Activated T-cell treated with anti-CD3 and anti-CD28 coated beads for 1 hour (primary cell): ENCODE measurements around the gene GIPC3.
A peak's percentile ranks its signal among the peaks of the same experiment; 100 is the strongest.
"Not testable (repeated sequence)": the region's sequence is repeated elsewhere in the genome, so short reads cannot be mapped to it uniquely, and the experiment has no call there.

Experiments
- DNase-seq: peaks from one replicate; pipeline ENCODE4 v3.0.0-alpha.2; 2020; ENCODE audit warnings: low read depth

GIPC3 gene

DNA sequence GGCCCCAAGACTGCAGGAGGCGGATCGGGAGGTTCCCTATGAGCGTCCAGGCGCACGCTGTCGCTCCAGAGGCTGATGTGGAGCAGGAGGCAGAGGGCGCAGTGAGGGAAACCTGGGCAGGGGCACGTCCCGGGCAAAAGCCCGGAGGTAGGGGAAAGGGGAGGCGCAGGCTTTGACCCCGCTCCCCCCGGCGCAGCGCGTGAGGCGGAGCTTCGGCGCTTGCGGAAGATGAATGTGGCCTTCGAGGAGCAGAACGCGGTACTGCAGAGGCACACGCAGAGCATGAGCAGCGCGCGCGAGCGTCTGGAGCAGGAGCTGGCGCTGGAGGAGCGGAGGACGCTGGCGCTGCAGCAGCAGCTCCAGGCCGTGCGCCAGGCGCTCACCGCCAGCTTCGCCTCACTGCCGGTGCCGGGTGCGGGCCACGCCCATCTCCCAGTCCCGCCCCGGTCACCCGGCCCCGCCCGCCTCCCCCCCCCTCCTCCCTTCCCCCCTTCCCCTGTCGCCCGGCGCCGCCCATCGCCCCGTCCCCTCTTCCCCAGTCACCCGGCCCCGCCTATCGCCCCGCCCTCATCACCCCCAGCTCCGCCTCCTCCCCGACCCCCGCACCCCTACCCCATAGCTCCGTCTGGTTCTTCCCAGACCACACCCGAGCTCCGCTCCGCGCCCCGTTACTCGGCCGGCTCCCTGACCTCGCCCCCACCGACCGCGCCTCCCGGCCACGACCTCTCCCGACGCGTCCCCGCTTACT lies 8.4 kb upstream of the GIPC3 start:
- no peak for DNase-seq

DNA sequence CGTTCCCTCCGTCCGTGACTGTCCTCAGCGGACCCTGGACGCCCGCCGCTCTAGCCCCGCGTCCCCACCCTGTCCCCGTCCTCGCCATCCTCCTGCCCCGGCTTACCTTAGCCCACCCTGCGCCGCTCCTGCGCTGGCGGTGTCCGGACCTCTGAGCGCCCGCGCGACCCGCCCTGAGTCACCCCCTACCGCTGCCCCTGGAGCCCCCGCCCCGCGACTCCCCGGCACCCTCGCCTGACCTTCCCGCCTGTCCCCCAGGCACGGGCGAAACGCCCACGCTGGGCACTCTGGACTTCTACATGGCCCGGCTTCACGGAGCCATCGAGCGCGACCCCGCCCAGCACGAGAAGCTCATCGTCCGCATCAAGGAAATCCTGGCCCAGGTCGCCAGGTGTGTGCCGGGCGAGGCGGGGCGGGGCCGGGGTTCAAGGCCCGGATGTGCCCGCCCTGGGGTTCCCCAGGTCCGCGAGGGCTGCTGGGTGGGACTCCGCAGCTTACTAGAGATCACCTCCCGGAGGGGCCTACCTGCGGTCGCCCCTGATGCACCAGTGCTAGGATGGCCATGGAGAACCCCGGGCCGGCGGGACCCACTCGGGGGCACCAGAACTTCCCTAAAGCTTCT lies 7.4 kb upstream of the GIPC3 start:
- DNase-seq, result no peak

DNA sequence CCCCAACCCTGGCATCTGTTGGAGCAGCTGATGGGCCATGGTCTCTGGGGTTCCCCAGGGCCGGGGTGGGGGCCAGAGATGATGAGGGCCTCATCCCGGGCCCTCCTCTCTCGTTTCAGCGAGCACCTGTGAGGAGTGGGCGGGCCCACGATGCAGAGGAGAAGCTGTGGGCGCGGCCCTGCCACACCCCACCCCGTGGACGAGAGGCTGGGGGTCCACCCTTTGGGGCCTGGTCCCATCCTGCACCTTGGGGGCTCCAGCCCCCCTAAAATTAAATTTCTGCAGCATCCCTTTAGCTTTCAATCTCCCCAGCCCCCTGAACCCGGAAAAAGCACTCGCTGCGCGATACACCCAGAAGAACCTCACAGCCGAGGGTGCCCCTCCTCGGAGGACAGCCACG lies 6.9 kb upstream of the GIPC3 start:
- no peak for DNase-seq

DNA sequence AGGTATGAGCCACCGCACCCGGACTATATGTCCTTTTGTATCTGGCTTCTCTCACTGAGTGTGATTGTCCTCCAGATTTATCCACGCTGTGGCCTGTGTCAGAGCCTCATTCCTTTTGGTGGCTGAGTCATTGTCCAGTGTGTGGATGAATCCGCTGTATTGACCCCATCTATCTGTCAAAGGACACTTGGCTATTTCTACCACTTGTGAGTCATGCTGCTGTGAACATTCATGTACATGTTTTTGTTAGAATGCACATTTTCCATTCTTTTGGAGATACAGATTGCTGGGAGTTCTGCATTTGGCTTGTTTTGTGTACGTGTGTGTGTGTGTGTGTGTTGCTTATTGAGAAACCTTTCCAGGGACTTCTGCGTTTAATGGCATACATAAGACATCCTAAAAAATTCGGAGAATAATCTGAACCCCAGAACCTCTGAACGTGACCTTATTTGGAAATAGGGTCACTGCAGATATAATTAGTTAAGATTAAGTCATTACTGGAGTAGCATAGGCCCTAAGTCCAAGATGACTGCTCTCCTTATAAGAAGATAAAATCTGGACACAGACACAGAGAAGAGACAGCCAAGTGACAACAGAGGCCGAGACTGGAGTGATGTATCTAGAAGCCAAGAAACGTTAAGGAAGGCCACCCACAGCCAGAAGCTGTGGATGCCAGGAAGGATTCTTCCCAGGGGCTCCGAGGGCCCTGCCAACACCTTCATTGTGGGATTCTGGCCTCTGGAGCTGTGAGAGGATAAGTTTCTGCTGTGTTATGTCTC lies 4.9 kb upstream of the GIPC3 start:
- DNase-seq, result no peak

DNA sequence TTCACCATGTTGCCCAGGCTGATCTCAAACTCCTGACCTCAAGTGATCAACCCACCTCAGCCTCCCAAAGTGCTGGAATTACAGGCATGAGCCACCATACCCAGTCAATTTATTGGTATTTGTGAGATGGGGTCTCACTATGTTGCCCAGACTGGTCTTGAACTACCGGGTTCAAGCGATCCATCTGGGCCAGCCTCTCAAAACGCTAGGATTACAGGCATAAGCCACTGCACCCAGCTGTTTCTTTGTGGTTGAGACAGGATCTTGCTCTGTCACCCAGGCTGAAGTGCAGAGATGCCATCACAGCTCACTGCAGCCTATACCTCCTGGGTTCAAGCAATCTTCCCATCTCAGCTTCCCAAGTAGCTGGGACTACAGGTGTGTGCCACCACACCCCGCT lies 3.5 kb upstream of the GIPC3 start:
- not testable (repeated sequence) for DNase-seq

DNA sequence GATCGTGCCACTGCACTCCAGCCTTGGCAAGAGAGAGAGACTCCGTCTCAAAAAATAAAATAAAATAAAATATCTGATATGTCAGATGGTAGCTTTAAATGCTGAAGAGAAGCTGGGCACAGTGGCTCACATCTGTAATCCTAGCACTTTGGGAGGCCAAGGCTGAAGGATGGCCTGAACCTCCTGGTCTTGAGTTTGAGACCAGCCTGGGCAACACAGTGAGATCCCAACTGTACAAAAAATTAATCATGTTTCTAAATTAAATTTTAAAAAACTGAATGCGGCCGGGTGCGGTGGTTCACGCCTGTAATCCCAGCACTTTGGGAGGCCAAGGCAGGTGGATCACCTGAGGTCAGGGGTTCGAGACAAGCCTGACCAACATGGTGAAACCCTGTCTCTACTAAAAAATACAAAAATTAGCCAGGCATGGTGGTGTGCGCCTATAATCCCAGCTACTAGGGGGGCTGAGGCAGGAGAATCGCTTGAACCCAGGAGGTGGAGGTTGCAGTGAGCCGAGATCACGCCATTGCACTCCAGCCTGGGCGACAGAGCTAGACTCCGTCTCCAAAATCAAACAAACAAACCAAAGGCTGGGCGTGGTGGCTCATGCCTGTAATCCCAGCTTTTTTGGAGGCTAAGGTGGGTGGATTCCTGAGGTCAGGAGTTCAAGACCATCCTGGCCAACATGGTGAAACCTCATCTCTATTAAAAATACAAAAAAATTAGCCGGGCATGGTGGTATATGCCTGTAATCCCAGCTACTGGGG lies 1.1 kb upstream of the GIPC3 start:
- DNase-seq, result not testable (repeated sequence)

DNA sequence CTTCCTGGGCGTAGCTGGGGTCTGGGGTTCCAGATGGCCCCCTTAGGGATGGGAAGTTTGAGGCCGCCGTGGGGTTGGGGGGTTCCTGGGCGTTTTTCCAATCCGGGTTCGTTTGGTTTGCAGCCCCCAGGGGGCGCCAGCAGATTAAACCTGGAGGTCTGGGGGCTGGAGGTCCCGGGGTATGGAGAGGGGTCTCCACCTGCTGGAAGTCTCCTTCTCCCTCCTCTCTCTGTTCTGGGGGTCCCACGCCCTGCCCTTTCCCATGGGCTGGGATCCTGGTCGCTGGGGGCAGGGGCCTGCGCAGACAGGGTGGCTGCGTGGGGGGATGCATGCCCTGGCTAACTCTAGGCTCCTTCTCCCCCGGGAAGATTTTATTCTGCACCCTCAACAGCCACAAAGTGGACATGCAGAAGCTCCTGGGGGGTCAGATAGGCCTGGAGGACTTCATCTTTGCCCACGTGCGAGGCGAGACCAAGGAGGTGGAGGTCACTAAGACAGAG lies 899 bp downstream of the GIPC3 start:
- peak; percentile 46 for DNase-seq

DNA sequence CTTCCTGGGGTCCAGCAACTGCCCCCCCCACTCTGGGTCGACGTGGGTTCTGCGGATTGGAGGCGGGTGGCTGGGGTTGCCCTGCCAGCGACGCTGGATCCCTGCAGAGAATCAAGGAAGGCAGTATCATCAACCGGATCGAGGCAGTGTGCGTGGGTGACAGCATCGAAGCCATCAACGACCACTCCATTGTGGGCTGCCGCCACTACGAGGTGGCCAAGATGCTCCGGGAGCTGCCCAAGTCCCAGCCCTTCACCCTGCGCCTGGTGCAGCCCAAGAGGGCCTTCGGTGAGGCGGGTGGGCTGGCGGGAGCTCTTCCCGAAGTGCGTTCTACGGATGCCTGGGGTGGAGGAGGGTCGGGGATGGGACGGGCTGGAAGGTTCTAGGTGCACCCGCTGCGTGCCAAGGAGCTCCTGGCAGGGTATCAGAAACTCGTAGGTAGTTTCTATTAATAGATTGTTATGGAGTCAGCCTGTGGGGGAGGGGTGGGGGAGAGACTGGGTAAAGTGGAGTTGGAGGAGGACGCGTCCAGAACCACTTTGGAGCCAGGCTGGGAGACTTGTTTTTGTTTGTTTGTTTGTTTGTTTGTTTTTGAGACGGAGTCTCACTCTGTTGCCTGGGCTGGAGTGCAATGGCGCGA lies 1.5 kb downstream of the GIPC3 start:
- DNase-seq, result no peak

DNA sequence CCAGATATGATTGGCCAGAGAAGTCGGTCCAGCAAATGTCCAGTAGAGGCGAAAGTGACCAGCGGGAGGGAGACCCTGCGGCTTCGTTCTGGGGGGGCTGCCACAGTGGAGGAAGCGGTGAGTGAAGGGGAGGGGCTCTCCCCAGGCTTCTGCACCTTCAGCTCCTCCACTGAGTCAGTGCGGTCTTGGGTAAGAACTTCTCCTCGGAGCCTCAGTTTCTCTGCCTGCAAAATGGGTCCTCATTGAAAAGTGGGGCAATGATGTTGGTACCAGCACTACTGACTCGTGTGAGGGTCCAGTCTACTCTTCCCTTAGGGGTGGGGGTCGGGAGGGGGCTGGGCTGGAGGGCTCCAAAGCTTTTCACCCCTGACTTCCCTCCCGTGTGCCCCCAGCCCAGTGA lies 4.2 kb downstream of the GIPC3 start:
- no peak for DNase-seq

DNA sequence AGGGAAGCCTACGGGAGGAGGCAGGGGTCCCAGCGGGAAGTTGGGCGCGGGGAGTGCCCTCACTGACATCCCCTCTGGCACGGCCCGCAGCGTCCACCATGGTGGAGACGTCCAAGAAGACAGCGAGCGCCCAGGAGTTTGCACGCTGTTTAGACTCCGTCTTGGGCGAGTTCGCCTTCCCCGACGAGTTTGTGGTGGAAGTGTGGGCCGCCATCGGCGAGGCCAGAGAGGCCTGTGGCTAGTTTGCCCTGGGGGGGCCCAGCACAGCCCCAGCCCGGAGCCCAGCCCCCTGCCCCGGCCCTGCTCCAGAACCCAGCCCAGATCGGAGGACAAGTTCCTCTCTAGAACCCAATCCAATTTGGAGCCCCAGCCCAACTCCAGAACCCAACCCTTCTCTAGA lies 4.7 kb downstream of the GIPC3 start:
- DNase-seq, result no peak

DNA sequence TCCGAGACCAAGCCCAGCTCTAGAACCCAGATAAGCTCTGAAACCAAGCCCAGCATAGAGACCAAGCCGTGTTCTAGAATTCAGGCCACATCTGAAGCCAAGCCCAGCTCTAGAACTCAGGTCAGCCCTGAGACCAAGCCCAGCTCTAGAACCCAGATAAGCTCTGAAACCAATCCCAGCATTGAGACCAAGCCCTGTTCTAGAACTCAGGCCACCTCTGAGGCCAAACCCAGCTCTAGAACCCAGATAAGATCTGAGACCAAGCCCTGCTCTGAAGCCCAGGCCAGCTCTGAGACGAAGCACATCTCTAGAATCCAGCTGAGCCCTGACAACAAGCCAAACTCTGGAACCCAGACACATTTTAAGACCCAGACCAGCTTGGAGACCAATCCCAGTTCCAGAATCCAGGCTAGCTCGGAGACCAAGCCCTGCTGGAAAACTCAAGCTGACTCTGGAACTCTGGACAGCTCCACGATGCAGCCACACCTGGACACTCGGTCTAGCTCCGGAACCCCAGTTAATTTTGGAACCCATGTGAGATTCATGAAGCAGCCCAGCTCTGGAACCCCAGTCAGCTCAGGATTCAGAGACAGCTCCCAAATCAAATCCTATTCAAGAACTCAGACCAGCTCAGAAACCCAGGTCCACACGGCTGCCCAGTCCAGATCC lies 5.8 kb downstream of the GIPC3 start:
- DNase-seq, result no peak

DNA sequence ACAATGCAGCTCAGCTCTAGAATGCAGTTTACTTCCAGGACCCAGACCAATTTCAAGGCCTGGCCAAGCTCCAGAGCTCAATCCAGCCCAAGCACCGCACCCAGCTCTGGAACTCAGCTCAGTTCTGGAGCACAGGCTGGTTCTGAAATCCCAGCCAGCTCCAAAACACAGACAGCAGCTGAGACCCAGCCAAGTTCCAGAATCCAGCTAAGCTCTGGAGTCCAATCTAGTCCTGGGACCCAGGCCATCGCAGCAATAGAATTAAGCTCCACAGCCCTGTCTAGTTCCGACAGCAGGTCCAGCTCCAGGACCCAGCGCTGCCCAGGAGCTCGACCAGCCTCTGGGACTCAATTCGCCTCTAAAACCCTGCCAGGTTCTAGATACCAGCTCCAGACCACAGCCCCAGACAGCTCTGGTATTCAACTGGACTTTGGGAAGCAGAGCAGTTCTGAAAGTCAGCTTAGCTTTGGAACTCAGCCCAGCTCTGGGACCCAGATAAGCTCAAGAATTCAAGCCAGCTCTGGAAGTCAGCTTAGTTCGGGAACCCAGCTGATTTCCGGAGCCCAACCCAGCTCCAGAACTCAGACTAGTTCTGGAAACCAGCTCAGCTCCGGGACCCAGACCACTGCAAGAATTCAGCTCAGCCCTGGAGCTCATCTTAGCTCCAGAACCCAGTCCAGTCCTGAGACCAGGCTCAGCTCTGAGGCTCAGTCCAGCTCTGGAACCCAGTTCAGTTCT lies 6.8 kb downstream of the GIPC3 start:
- DNase-seq, result no peak

DNA sequence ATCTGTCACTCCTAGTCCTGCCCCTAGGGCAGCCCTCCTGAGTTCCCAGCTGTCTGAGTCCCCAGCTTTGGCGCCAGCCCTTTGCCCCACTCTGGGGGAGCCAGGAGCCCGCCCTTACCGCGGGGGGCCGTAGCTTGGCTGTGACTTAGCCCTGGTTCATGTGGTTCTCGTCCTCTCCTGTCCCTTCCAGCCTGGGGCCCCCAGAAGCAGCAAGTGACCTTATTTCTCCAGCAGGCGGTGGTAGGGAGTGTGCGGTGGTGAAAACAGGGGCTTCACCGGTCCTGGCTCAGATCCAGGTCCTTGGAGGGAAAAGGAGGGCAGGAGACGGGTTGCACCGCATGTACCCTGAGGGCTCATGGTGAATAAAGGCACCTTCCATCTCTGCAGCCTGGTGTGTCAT lies 7.9 kb downstream of the GIPC3 start:
- DNase-seq, result no peak

DNA sequence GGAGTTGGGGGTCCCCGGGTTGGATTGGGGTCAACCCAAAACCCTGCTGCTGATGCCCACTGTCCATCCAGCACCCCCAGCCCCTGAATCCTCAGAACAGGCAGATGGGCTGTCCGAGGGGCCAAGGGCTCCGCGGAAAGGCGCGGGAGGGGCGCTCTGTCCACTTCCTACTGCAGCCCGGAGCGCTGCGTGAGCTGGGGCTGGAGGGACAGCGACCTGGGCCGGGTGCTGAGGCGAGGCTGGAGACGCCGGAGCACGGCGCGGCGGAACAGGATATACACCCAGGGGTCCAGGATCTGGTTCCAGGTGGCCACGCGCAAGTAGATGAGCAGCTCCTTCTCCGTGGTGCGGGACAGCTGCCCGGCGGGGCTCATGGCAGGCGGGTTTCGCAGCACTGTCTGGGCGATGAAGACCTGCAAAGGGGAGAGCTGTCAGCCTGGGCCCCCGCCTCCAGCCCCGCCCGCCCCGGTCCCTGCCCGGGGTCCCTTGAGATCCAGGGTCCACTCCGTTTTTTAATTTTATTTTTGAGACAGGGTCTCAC lies 10.3 kb downstream of the GIPC3 start:
- no peak for DNase-seq

DNA sequence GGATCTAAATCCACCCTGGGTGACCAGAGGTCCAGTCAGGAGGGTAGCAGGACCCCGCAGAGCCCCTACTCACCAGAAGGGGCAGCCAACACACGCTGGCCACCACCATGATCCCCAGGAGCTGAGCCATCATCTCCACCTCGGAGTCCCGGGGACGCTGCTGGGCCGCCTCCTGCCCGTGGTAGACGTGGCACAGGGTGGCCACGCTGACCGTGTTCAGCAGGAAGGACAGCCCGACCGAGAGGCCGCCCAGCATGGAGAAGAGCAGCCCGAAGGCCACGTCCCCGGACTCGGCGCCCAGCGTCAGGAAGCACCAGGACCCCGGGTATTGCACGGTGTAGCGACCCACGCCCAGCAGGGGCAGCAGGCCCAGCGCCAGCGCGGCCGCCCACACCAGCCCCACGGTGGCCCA lies 14.5 kb downstream of the GIPC3 start:
- DNase-seq, result no peak

DNA sequence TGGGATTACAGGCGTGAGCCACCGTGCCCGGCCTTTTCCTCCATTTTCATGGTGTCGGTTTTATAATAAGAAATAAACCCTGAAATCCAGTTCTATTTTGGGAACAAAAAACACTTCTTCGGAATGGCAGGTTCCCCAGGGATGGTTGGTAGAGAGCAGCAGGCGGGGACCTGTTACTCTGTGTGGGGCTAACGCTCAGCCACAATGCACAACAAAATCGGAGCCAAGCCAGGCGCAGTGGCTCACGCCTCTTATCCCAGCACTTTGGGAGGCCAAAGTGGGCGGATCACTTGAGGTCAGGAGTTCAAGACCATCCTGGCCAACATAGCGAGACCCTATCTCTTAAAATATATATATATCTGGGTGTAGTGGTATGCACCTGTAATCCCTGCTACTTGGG lies 15.7 kb downstream of the GIPC3 start:
- no peak for DNase-seq

DNA sequence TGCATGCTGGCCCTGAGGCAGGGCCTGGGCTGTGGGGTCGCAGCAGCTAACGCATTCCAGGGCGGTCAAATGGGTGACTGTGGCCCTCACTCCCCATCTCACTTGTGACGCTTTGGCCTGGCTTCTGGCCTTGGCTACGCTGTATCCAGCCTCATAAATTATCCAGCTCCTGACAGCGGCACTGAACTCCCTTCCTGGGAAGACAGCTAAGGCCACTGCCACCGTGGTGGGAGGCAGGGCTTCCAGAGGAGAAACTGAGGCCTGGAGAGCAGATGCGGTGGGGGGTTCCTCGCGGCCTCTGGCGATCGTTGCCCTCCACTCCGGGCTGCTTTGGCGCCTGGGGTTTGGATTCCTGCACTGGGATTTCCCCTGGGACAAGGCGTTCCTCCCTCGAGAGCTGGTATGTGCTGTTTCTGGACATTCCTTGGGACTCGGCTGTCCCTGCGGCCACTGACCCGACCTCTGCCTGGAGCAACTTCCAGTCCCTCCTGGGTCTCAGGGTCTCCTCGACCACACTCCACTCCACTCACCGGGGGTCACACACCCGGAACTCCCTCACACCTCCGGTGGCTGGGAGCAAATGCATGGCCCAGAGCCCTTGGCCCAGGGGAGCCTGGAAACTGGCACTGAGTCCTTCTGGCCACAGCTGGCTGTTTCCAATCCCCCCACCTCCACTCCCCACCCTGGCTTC lies 18.0 kb downstream of the GIPC3 start:
- DNase-seq, result no peak

DNA sequence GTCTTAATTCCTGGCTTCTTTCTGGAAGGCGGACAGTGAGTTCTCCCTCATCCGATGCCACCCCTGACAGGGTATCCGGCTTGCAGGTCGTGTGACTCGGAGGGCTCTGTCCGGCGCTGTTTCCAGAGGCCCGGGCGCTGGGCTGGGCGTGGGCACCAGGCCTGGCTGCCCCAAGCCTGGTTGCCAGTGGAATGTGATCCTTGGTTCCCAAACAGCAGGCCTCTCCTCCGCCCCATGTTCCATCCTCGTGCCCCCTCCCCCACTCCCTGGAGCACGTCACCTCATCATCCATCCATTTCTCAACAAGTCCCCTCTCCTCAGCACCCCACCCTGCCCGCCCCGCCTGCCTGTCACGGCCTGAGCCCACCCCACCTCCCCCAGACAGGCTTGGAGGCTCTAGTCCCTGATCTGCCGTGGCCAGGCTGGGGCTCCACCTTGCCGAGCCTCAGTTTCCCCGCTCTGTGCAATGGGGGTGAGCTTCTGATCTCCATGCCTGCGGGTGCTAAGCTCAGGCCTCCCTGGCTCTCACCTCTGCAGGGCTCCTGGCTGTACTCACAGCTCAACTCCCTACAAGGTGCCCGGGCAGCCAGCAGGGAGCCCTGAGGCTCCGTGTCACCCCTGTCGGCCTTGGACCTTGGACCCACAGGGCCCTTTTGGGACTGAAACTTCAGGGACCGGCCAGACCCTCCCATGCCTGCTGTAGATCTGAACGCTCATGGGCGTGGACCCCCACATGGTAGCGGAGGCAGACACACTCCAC lies 19.1 kb downstream of the GIPC3 start:
- no peak for DNase-seq

DNA sequence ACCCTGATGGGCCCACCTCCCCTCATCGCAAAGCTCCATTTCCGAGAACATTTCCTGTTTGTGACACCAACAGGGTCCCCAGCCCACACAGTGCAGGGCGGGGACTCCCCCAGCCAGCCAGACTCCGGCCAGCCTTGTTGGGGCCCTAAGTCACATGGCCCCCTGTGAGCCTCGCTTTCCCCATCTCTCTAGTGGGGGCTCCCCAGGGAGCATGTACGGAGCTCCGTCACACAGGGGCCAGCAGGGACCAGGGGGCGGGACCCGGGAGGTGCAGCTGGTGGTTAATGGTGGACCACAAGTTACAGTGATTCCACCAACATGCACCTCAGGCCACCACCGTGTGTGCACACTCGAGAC lies 19.7 kb downstream of the GIPC3 start:
- DNase-seq, result no peak
